GM13977 (cell line): Measurements from ENCODE around the gene TMEM88.
"Not testable (repeated sequence)": the region's sequence is repeated elsewhere in the genome, so short reads cannot be mapped to it uniquely, and the experiment has no call there.

Experiments
- DNase-seq: peaks from one replicate; pipeline ENCODE4 v3.0.0; 2012; ENCODE audit warnings: low spot score
- CTCF ChIP-seq: IDR thresholded peaks from 2 replicates; pipeline ENCODE4 v1.5.1; 2012; ENCODE audit warnings: mild to moderate bottlenecking, control low read depth; ENCODE audit not compliant: insufficient read depth; ENCODE audit errors: extremely low read depth, missing control alignments
- in situ Hi-C: fragments of 300-500 bp; cut with MboI; formaldehyde crosslinking; loops from one replicate; pipeline ENCODE4 v1.12.0; 2022; ENCODE audit warnings: low sequenced_read_pairs, low pct_unique_long_range_greater_than_20kb, mixed read lengths, inconsistent platforms; ENCODE audit not compliant: unreplicated experiment

Gene TMEM88

GRCh38 chr17:7856811-7857712, 2.2 kb downstream of the TMEM88 start, which contains the start of gene NAA38:
Gene NAA38 (minus strand): TSS chr17:7857559. CDS start chr17:7857463, 96 bp downstream.
- in situ Hi-C loops: no loop called here
- peak; percentile 95 for DNase-seq
- peak; percentile 60 for TF ChIP-seq CTCF

- in situ Hi-C loops: no loop called here
- DNase-seq: peak; percentile 78
- no peak for TF ChIP-seq CTCF
Measured at GRCh38 chr17:7857713-7858521, 3.1 kb downstream of the TMEM88 start, which contains the start of gene CYB5D1. Gene CYB5D1 (plus strand): TSS chr17:7858003. CDS start chr17:7858135, 132 bp downstream.

- in situ Hi-C loops: no loop called here
- peak; percentile 13 for TF ChIP-seq CTCF
- DNase-seq: no peak
Measured at GRCh38 chr17:7858522-7858810, 3.6 kb downstream of the TMEM88 start.

- DNase-seq: no peak
- in situ Hi-C loops: no loop called here
- no peak for TF ChIP-seq CTCF
Measured at GRCh38 chr17:7859028-7859427, 4.2 kb downstream of the TMEM88 start.

- in situ Hi-C loops: no loop called here
- DNase-seq: no peak
- TF ChIP-seq CTCF: peak; percentile 76
Measured at GRCh38 chr17:7862692-7863437, 8.0 kb downstream of the TMEM88 start.

- DNase-seq, in situ Hi-C loops: not testable (repeated sequence)
Measured at GRCh38 chr17:7864384-7864783, 9.5 kb downstream of the TMEM88 start.
